K562 (cell line): Measurements from ENCODE around the gene RACK1. TPM values are rescaled to one million over a fixed set of nuclear protein-coding genes. Genes with fewer than 3 reads are reported as not detected.

Source experiments
- ELF4 ChIP-seq: fragments of 450-650 bp; formaldehyde crosslinking; IDR thresholded peaks from 2 replicates; pipeline ENCODE4 v1.4.0; 2022; ENCODE audit warnings: missing genetic modification characterization
- EP400 ChIP-seq: fragments of 450-650 bp; IDR thresholded peaks from 2 replicates; pipeline ENCODE4 v1.6.1; 2017; ENCODE audit warnings: antibody characterized with exemption, mild to moderate bottlenecking, moderate library complexity
- FOXJ3 ChIP-seq: sonication (generic); formaldehyde crosslinking; IDR thresholded peaks from 2 replicates; pipeline ENCODE4 v1.4.0; 2020; ENCODE audit warnings: mild to moderate bottlenecking, missing genetic modification reagents
- GABPB1 ChIP-seq: sonication (generic); formaldehyde crosslinking; IDR thresholded peaks from 2 replicates; pipeline ENCODE4 v1.8.0; 2022; ENCODE audit warnings: mild to moderate bottlenecking, missing genetic modification reagents
- GTF2E2 ChIP-seq: fragments of 200-800 bp; sonication (Bioruptor generic); IDR thresholded peaks from 2 replicates; pipeline ENCODE4 v1.6.1; 2016; ENCODE audit warnings: missing genetic modification characterization, missing compliant biosample characterization
- KAT7 ChIP-seq: sonication (generic); formaldehyde crosslinking; IDR thresholded peaks from 2 replicates; pipeline ENCODE4 v1.8.0; 2022; ENCODE audit warnings: missing genetic modification reagents, mild to moderate bottlenecking, borderline replicate concordance
- NFATC3 ChIP-seq: fragments of 450-650 bp; IDR thresholded peaks from 2 replicates; pipeline ENCODE4 v1.6.1; 2017; ENCODE audit warnings: mild to moderate bottlenecking
- TCF15 ChIP-seq: fragments of 250-450 bp; sonication (Bioruptor Pico); IDR thresholded peaks from 2 replicates; pipeline ENCODE4 v1.8.0; 2022; ENCODE audit warnings: moderate library complexity, mild to moderate bottlenecking, inconsistent platforms
- ZFX ChIP-seq: sonication (generic); formaldehyde crosslinking; IDR thresholded peaks from 2 replicates; pipeline ENCODE4 v1.8.0; 2022; ENCODE audit warnings: mild to moderate bottlenecking, missing genetic modification reagents, moderate library complexity
- ZNF395 ChIP-seq: fragments of 200-800 bp; sonication (Bioruptor generic); IDR thresholded peaks from 2 replicates; pipeline ENCODE4 v1.6.1; 2017; ENCODE audit warnings: missing genetic modification characterization, missing compliant biosample characterization
- polyA plus RNA-seq, 8 experiments: library from polyadenylated mRNA; depleted of rRNA in 4 of 8; stranded (reverse) in 5 of 8; unstranded in 3 of 8; fragments of >200 nt; fragmentation: Nextera tagmentation in 2 of 8; fragmentation: Illumina TruSeq in 1 of 8; extraction: Ambion mirVana in 2 of 8; extraction: Trizol in 1 of 8; gene quantifications; 2 replicates each; pipeline versions ENCODE4 v1.2.1 to v1.2.3, GENCODE V29; 2011 to 2014; ENCODE audit warnings: inconsistent platforms in 1 of 8, missing spikeins in 1 of 8
- total RNA-seq, 7 experiments: library from RNA; depleted of rRNA in 6 of 7; stranded (reverse); fragments of >200 nt in 6 of 7; fragmentation: Illumina TruSeq in 2 of 7; extraction: Trizol in 2 of 7; gene quantifications; 2 replicates each; pipeline versions ENCODE4 v1.2.1 to v1.2.3, GENCODE V29; 2011 to 2021; ENCODE audit warnings: low replicate concordance in 1 of 7
- TF ChIP-seq, protein P1 (sequence below): IDR thresholded peaks from 2 replicates; pipeline ENCODE4 v1.6.1; 2011; ENCODE audit warnings: borderline replicate concordance, low read depth, mild to moderate bottlenecking, moderate library complexity, low read length; ENCODE audit not compliant: insufficient read depth, poor library complexity, severe bottlenecking
- TF ChIP-seq, protein P2 (sequence below): sonication (generic); formaldehyde crosslinking; IDR thresholded peaks from 2 replicates; pipeline ENCODE4 v1.8.0; 2022; ENCODE audit warnings: mild to moderate bottlenecking, missing genetic modification reagents
- TF ChIP-seq, protein P3 (sequence below): fragments of 250-450 bp; sonication (Bioruptor Pico); IDR thresholded peaks from 2 replicates; pipeline ENCODE4 v1.4.0; 2020
- TF ChIP-seq, protein P4 (sequence below): sonication (generic); formaldehyde crosslinking; IDR thresholded peaks from 2 replicates; pipeline ENCODE4 v1.8.0; 2022; ENCODE audit warnings: mild to moderate bottlenecking, missing genetic modification reagents

RACK1 gene
- total and polyA plus RNA-seq, 9 of the 15 experiments (the other 6 are each of a cell fraction or from before 2014, with no cell fraction given), result 2,303 to 5,311 (median 3,833) TPM

DNA sequence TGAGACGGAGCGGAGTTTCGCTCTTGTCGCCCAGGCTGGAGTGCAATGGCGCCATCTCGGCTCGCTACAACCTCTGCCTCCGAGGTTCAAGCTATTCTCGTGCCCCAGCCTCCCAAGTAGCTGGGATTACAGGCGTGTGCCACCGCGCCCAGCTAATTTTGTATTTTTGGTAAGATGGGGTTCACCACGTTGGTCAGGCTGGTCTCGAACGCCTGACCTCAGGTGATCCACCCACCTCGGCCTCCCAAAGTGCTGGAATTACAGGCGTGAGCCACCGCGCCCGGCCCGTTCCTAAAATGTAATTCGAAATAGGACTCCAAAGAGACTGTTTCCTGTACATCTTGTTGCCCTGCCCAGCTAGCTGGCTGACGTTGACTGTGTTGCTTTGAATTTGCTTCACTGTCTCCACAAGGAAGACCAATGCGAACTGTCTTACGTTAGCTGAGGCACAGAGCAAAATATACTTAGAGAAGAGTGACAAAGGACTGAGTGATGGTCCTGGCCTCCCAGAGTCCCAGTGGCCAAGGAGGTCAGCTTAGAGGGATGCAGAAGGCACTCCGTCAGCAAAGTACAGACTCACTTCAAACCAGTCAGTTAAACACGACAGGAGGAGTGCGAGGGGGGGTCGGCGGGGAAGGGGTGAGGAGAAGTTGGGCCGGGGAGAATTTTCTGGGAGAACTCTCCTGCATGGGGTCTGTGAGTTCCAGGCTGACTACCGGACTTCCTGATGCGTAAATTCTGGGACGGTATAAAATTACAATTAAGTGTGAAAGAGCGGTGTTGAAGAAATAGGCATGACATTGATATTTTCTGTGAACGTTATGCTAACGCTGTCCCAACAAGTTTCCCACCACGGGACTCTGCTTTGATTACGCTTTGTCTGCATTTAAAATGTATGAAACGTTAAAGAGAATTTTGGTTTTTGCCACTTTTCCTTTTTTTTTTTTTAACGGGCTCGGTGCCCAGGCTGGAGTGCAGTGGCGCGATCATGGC lies 27.4 kb downstream of the RACK1 start (continued):
- TF ChIP-seq, protein P1, sequence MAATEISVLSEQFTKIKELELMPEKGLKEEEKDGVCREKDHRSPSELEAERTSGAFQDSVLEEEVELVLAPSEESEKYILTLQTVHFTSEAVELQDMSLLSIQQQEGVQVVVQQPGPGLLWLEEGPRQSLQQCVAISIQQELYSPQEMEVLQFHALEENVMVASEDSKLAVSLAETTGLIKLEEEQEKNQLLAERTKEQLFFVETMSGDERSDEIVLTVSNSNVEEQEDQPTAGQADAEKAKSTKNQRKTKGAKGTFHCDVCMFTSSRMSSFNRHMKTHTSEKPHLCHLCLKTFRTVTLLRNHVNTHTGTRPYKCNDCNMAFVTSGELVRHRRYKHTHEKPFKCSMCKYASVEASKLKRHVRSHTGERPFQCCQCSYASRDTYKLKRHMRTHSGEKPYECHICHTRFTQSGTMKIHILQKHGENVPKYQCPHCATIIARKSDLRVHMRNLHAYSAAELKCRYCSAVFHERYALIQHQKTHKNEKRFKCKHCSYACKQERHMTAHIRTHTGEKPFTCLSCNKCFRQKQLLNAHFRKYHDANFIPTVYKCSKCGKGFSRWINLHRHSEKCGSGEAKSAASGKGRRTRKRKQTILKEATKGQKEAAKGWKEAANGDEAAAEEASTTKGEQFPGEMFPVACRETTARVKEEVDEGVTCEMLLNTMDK, result no peak
- TF ChIP-seq ZNF395 (CRISPR knock-in tag), result no peak
- TF ChIP-seq KAT7 (CRISPR knock-in tag), result no peak
- TF ChIP-seq, protein P2, sequence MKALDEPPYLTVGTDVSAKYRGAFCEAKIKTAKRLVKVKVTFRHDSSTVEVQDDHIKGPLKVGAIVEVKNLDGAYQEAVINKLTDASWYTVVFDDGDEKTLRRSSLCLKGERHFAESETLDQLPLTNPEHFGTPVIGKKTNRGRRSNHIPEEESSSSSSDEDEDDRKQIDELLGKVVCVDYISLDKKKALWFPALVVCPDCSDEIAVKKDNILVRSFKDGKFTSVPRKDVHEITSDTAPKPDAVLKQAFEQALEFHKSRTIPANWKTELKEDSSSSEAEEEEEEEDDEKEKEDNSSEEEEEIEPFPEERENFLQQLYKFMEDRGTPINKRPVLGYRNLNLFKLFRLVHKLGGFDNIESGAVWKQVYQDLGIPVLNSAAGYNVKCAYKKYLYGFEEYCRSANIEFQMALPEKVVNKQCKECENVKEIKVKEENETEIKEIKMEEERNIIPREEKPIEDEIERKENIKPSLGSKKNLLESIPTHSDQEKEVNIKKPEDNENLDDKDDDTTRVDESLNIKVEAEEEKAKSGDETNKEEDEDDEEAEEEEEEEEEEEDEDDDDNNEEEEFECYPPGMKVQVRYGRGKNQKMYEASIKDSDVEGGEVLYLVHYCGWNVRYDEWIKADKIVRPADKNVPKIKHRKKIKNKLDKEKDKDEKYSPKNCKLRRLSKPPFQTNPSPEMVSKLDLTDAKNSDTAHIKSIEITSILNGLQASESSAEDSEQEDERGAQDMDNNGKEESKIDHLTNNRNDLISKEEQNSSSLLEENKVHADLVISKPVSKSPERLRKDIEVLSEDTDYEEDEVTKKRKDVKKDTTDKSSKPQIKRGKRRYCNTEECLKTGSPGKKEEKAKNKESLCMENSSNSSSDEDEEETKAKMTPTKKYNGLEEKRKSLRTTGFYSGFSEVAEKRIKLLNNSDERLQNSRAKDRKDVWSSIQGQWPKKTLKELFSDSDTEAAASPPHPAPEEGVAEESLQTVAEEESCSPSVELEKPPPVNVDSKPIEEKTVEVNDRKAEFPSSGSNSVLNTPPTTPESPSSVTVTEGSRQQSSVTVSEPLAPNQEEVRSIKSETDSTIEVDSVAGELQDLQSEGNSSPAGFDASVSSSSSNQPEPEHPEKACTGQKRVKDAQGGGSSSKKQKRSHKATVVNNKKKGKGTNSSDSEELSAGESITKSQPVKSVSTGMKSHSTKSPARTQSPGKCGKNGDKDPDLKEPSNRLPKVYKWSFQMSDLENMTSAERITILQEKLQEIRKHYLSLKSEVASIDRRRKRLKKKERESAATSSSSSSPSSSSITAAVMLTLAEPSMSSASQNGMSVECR (CRISPR knock-in tag), result no peak
- no peak for TF ChIP-seq GTF2E2 (tag)
- TF ChIP-seq ELF4 (CRISPR knock-in tag), result no peak
- TF ChIP-seq FOXJ3, result no peak
- TF ChIP-seq EP400, result peak; percentile 63; the same call in 1 of the 2 replicates
- no peak for TF ChIP-seq ZFX (CRISPR knock-in tag)
- no peak for TF ChIP-seq NFATC3
- TF ChIP-seq, protein P3, sequence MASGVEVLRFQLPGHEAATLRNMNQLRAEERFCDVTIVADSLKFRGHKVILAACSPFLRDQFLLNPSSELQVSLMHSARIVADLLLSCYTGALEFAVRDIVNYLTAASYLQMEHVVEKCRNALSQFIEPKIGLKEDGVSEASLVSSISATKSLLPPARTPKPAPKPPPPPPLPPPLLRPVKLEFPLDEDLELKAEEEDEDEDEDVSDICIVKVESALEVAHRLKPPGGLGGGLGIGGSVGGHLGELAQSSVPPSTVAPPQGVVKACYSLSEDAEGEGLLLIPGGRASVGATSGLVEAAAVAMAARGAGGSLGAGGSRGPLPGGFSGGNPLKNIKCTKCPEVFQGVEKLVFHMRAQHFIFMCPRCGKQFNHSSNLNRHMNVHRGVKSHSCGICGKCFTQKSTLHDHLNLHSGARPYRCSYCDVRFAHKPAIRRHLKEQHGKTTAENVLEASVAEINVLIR (CRISPR knock-in tag), result peak; percentile 31; the same call in 1 of the 2 replicates
- TF ChIP-seq, protein P4, sequence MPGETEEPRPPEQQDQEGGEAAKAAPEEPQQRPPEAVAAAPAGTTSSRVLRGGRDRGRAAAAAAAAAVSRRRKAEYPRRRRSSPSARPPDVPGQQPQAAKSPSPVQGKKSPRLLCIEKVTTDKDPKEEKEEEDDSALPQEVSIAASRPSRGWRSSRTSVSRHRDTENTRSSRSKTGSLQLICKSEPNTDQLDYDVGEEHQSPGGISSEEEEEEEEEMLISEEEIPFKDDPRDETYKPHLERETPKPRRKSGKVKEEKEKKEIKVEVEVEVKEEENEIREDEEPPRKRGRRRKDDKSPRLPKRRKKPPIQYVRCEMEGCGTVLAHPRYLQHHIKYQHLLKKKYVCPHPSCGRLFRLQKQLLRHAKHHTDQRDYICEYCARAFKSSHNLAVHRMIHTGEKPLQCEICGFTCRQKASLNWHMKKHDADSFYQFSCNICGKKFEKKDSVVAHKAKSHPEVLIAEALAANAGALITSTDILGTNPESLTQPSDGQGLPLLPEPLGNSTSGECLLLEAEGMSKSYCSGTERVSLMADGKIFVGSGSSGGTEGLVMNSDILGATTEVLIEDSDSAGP (CRISPR knock-in tag), result peak; percentile 41; the same call in 1 of the 2 replicates
- peak; percentile 29; the same call in 1 of the 2 replicates for TF ChIP-seq GABPB1 (CRISPR knock-in tag)
- no peak for TF ChIP-seq TCF15 (CRISPR knock-in tag)
